Activated B cell treated with CpG ODN at 0.5 μM for 24 hours (primary cell): Measurements from ENCODE around the gene MAP3K20. TPM values are rescaled to one million over a fixed set of nuclear protein-coding genes. Genes with fewer than 3 reads are reported as not detected.

Source experiments
- ATAC-seq: fragments of 200-7000 bp; cut with Tn5 transposase; one replicate; pipeline ENCODE4 v1.10.0; 2021; ENCODE audit warnings: low read depth, mild to moderate bottlenecking, moderate library complexity
- CTCF ChIA-PET: fragments of 350-600 bp; sonication (Branson Sonifier 250); formaldehyde crosslinking; loops from one replicate; lab custom pipeline; 2021; ENCODE audit warnings: antibody characterized with exemption; lab: Charles Lee
- POLR2A ChIA-PET: fragments of 350-600 bp; sonication (Branson Sonifier 250); formaldehyde crosslinking; loops from one replicate; lab custom pipeline; 2021; ENCODE audit warnings: antibody characterized with exemption; lab: Charles Lee
- DNase-seq: peaks from one replicate; pipeline ENCODE4 v3.0.0; 2022
- H3K27ac Mint-ChIP-seq: one replicate; pipeline ENCODE4 v1.8.0; 2020; ENCODE audit warnings: mixed read lengths
- H3K27me3 Mint-ChIP-seq: one replicate; pipeline ENCODE4 v1.8.0; 2021; ENCODE audit warnings: mixed read lengths
- H3K36me3 Mint-ChIP-seq: one replicate; pipeline ENCODE4 v1.8.0; 2021; ENCODE audit warnings: low read depth, mixed read lengths
- H3K4me1 Mint-ChIP-seq: one replicate; pipeline ENCODE4 v1.8.0; 2021; ENCODE audit warnings: mixed read lengths
- H3K4me3 Mint-ChIP-seq: one replicate; pipeline ENCODE4 v1.8.0; 2020; ENCODE audit warnings: mild to moderate bottlenecking, mixed read lengths
- H3K9me3 Mint-ChIP-seq: one replicate; pipeline ENCODE4 v1.8.0; 2020; ENCODE audit warnings: mixed read lengths
- intact Hi-C: fragments of 100-400 bp; cut with micrococcal nuclease; formaldehyde crosslinking; loops from one replicate; pipeline ENCODE4 v1.15.1; 2024
- total RNA-seq: library from RNA; stranded (reverse); gene quantifications from 2 replicates; pipeline ENCODE4 v1.2.3, GENCODE V29; 2022
- TF ChIP-seq, protein P1 (sequence below): fragments of 200-600 bp; IDR thresholded peaks from one replicate; pipeline ENCODE4 v1.8.0; 2022; ENCODE audit warnings: antibody characterized with exemption, mild to moderate bottlenecking

The MAP3K20 gene
- total RNA-seq, 1 donor from 2014 or later = 8.7 TPM

DNA sequence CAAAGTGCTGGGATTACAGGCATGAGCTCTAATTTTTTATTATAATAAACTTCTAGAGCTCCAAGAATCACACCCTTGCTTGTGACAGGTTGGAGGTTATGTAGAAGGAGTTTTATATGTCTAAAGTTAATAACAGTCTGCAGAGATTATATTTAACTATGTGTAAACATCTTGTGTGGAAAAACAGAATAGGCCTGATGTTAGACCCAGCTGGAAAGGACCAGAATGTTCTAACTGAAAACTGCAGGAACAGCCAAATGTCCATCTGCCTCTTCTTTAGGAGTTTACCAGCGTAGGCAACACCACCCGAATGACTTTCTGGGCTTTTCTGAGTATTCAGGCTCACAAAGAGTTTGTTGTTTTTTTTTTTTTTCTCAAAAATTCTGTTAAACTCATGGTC is 211.9 kb downstream of the MAP3K20 start:
- ChIA-PET POLR2A (no interaction called here), CTCF (no interaction called here)
- Mint-ChIP-seq H3K4me3 (no peak overlapping the region), H3K36me3 (no peaks in the 10 kb centered on the region), H3K4me1 (peaks cover 5% of the 10 kb centered on the region), H3K27me3 (no peaks in the 10 kb centered on the region), H3K9me3 (no peaks in the 10 kb centered on the region), H3K27ac (no peak overlapping the region)
- TF ChIP-seq, protein P1, sequence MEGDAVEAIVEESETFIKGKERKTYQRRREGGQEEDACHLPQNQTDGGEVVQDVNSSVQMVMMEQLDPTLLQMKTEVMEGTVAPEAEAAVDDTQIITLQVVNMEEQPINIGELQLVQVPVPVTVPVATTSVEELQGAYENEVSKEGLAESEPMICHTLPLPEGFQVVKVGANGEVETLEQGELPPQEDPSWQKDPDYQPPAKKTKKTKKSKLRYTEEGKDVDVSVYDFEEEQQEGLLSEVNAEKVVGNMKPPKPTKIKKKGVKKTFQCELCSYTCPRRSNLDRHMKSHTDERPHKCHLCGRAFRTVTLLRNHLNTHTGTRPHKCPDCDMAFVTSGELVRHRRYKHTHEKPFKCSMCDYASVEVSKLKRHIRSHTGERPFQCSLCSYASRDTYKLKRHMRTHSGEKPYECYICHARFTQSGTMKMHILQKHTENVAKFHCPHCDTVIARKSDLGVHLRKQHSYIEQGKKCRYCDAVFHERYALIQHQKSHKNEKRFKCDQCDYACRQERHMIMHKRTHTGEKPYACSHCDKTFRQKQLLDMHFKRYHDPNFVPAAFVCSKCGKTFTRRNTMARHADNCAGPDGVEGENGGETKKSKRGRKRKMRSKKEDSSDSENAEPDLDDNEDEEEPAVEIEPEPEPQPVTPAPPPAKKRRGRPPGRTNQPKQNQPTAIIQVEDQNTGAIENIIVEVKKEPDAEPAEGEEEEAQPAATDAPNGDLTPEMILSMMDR = no peak
- intact Hi-C loops = loop anchor here (5.0 kb wide), 1 partner anchor 70 kb away; no protein-coding TSS in a partner anchor
- no peak for DNase-seq
- no peak for ATAC-seq

DNA sequence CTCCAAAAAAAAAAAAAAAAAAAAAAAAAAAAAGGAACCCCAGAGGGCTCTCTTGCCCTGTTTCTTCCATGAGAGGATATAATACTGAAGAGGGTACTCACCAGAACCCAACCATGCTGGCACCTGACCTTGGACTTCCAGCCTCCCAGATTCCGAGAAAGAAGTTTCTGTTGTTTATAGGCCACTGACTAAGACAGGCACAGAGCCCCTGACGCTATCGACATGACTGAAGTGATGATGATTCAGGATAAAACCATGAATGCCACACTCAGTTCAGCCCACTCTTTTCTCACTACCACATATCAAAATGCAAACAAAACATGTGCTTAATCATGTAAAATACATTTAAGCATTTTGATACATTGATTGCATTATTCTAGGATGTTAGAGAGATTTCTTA is 212.9 kb downstream of the MAP3K20 start:
- ChIA-PET POLR2A (no interaction called here), CTCF (no interaction called here)
- Mint-ChIP-seq H3K4me1 (peaks cover 5% of the 10 kb centered on the region), H3K36me3 (no peaks in the 10 kb centered on the region), H3K27me3 (peaks cover 2% of the 10 kb centered on the region), H3K27ac (no peak overlapping the region), H3K9me3 (no peaks in the 10 kb centered on the region), H3K4me3 (no peak overlapping the region)
- ATAC-seq (no peak), DNase-seq (no peak)
- intact Hi-C loops = loop anchor here (5.0 kb wide), 1 partner anchor 69 kb away; no protein-coding TSS in a partner anchor
- TF ChIP-seq, protein P1 = no peak

- no peak overlapping the region for H3K27ac Mint-ChIP-seq
- no peaks in the 10 kb centered on the region for H3K36me3 Mint-ChIP-seq
- DNase-seq (no peak), ATAC-seq (no peak)
- no peaks in the 10 kb centered on the region for H3K9me3 Mint-ChIP-seq
- peaks cover 2% of the 10 kb centered on the region for H3K27me3 Mint-ChIP-seq
- intact Hi-C loops = no loop called here
- H3K4me3 Mint-ChIP-seq = no peak overlapping the region
- peaks cover 5% of the 10 kb centered on the region for H3K4me1 Mint-ChIP-seq
- CTCF ChIA-PET = no interaction called here
- TF ChIP-seq, protein P1 = no peak
- POLR2A ChIA-PET = no interaction called here
These were observed 214.4 kb downstream of the MAP3K20 start for GRCh38 chr2:173290046-173290445.

DNA sequence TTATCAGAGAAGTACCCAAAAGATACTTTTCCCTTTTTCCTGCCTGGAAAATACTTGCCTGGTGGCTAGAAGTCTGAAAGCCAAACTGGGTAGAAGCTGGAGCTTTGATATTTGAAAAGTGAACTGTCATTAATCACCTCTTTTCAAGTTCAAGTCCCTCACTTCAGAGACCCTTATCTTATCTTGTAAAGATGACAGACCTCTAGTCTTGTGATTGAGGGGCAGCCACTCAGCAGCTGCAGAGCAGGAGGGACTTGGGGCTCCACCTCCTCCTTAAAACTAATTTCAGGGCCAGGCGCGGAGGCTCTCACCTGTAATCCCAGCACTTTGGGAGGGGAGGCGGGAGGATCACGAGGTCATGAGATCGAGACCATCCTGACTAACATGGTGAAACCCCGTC is 214.9 kb downstream of the MAP3K20 start:
- no peaks in the 10 kb centered on the region for H3K36me3 Mint-ChIP-seq
- H3K4me3 Mint-ChIP-seq = no peak overlapping the region
- ATAC-seq (no peak), DNase-seq (no peak)
- H3K4me1 Mint-ChIP-seq = peaks cover 5% of the 10 kb centered on the region
- POLR2A ChIA-PET = no interaction called here
- H3K9me3 Mint-ChIP-seq = no peaks in the 10 kb centered on the region
- TF ChIP-seq, protein P1 = no peak
- CTCF ChIA-PET = no interaction called here
- H3K27me3 Mint-ChIP-seq = peaks cover 2% of the 10 kb centered on the region
- H3K27ac Mint-ChIP-seq = no peak overlapping the region
- intact Hi-C loops = no loop called here

DNA sequence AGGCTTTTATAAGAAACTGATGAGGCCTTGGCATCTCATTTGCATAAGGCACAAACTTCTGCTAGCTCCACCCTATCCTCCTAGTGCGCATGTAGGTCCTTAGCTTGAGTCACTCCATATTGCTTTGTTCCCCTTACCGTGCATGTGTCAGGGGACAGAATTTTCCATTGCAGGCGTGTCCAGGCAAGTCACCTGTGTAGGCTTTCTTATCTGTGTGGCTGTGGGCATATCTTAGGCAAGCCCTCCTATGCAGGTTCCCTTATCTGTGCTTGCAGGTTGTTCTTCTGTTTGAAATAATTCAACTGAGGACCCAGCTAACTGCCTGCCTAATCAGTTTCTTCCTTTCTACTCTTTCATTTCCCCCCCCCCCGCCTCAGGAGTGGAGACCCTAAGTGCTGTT is 215.8 kb downstream of the MAP3K20 start:
- Mint-ChIP-seq H3K4me1 (peaks cover 1% of the 10 kb centered on the region), H3K9me3 (no peaks in the 10 kb centered on the region), H3K4me3 (no peak overlapping the region), H3K27ac (no peak overlapping the region), H3K27me3 (peaks cover 2% of the 10 kb centered on the region), H3K36me3 (no peaks in the 10 kb centered on the region)
- ATAC-seq = no peak
- ChIA-PET POLR2A (no interaction called here), CTCF (no interaction called here)
- TF ChIP-seq, protein P1 = no peak
- no peak for DNase-seq
- intact Hi-C loops = no loop called here
